ENCODE results near the gene APOBEC3C.

Gene APOBEC3C

GRCh38 chr22:38996105-38996504, 18.0 kb upstream of the APOBEC3C start:
- no peak for TF ChIP-seq EZH2 (IDR thresholded peaks at IDR 0.05; ENCODE audit: borderline replicate concordance, low read length)
- TF ChIP-seq CTCF (IDR thresholded peaks at IDR 0.05; ENCODE audit: low read length) = no peak
- Histone ChIP-seq H3K4me2 (ENCODE audit: low read length) (no peak overlapping the region), H3K79me2 (ENCODE audit: insufficient read depth, low read length) (no peaks in the 10 kb centered on the region), H3K36me3 (ENCODE audit: insufficient read depth, low read length) (no peaks in the 10 kb centered on the region), H3K9me2 (ENCODE audit: low read depth, low read length) (no peaks in the 10 kb centered on the region), H3F3A (ENCODE audit: insufficient read depth, low read length) (no peaks in the 10 kb centered on the region), H4K20me1 (ENCODE audit: insufficient read depth, low read length) (no peaks in the 10 kb centered on the region), H3K4me3 (ENCODE audit: low read depth, low read length, poor library complexity, severe bottlenecking) (no peak overlapping the region), H3K27ac (ENCODE audit: low read depth, low read length, poor library complexity, severe bottlenecking) (no peak overlapping the region), H2AFZ (ENCODE audit: low read length) (no peak overlapping the region), H3K27me3 (ENCODE audit: insufficient read depth, low read length) (no peaks in the 10 kb centered on the region), H3K9me3 (ENCODE audit: low read length) (no peaks in the 10 kb centered on the region), H3K4me1 (ENCODE audit: insufficient read depth, low read length, severe bottlenecking) (no peaks in the 10 kb centered on the region), H3K9ac (ENCODE audit: low read length) (no peak overlapping the region)

- Histone ChIP-seq H3K27ac (ENCODE audit: low read depth, low read length, poor library complexity, severe bottlenecking) (no peak overlapping the region), H3K9me2 (ENCODE audit: low read depth, low read length) (no peaks in the 10 kb centered on the region), H3K4me3 (ENCODE audit: low read depth, low read length, poor library complexity, severe bottlenecking) (no peak overlapping the region), H2AFZ (ENCODE audit: low read length) (no peak overlapping the region), H3K27me3 (ENCODE audit: insufficient read depth, low read length) (no peaks in the 10 kb centered on the region), H3K79me2 (ENCODE audit: insufficient read depth, low read length) (no peaks in the 10 kb centered on the region), H3K4me2 (ENCODE audit: low read length) (no peak overlapping the region), H3K4me1 (ENCODE audit: insufficient read depth, low read length, severe bottlenecking) (no peaks in the 10 kb centered on the region), H3F3A (ENCODE audit: insufficient read depth, low read length) (no peaks in the 10 kb centered on the region), H3K9ac (ENCODE audit: low read length) (no peak overlapping the region), H3K36me3 (ENCODE audit: insufficient read depth, low read length) (no peaks in the 10 kb centered on the region), H3K9me3 (ENCODE audit: low read length) (no peaks in the 10 kb centered on the region), H4K20me1 (ENCODE audit: insufficient read depth, low read length) (no peaks in the 10 kb centered on the region)
- no peak for TF ChIP-seq CTCF (IDR thresholded peaks at IDR 0.05; ENCODE audit: low read length)
- TF ChIP-seq EZH2 (IDR thresholded peaks at IDR 0.05; ENCODE audit: borderline replicate concordance, low read length) = no peak
Observed at GRCh38 chr22:38997518-38997917, 16.5 kb upstream of the APOBEC3C start.

GRCh38 chr22:39003165-39003638, 10.9 kb upstream of the APOBEC3C start:
- no peaks in the 10 kb centered on the region for H3F3A ChIP-seq (ENCODE audit: insufficient read depth, low read length)
- H3K27ac ChIP-seq (ENCODE audit: low read depth, low read length, poor library complexity, severe bottlenecking) = no peak overlapping the region
- H3K9me3 ChIP-seq (ENCODE audit: low read length) = no peaks in the 10 kb centered on the region
- H2AFZ ChIP-seq (ENCODE audit: low read length) = no peak overlapping the region
- H3K9me2 ChIP-seq (ENCODE audit: low read depth, low read length) = no peaks in the 10 kb centered on the region
- H3K4me3 ChIP-seq (ENCODE audit: low read depth, low read length, poor library complexity, severe bottlenecking) = no peak overlapping the region
- H3K4me1 ChIP-seq (ENCODE audit: insufficient read depth, low read length, severe bottlenecking) = no peaks in the 10 kb centered on the region
- no peaks in the 10 kb centered on the region for H3K79me2 ChIP-seq (ENCODE audit: insufficient read depth, low read length)
- H3K27me3 ChIP-seq (ENCODE audit: insufficient read depth, low read length) = no peaks in the 10 kb centered on the region
- H4K20me1 ChIP-seq (ENCODE audit: insufficient read depth, low read length) = no peaks in the 10 kb centered on the region
- no peak for TF ChIP-seq EZH2 (IDR thresholded peaks at IDR 0.05; ENCODE audit: borderline replicate concordance, low read length)
- peak; percentile 70 for TF ChIP-seq CTCF (IDR thresholded peaks at IDR 0.05; ENCODE audit: low read length)
- no peak overlapping the region for H3K9ac ChIP-seq (ENCODE audit: low read length)
- no peaks in the 10 kb centered on the region for H3K36me3 ChIP-seq (ENCODE audit: insufficient read depth, low read length)
- H3K4me2 ChIP-seq (ENCODE audit: low read length) = no peak overlapping the region

All from OCI-LY1 (cell line).